Liver (tissue), 9 donors: ENCODE data around the gene TREX2. TPM values are rescaled to one million over a fixed set of nuclear protein-coding genes. Genes with fewer than 3 reads are reported as not detected.

ENCODE experiments used
- DNase-seq: peaks from one replicate; pipeline ENCODE4 v3.0.0-alpha.2; 2017; ENCODE audit warnings: low spot score
- H3K27ac ChIP-seq, 2 donors: one replicate each; pipeline ENCODE4 v1.7.0; 2013; ENCODE audit warnings: inconsistent platforms in 2 of 2, low read length in 2 of 2, control low read depth in 1 of 2, low read depth in 1 of 2, mild to moderate bottlenecking in 1 of 2
- H3K27me3 ChIP-seq, 4 donors: one replicate each; pipeline versions ENCODE4 v1.6.1 to v1.7.0; 2013; ENCODE audit warnings: low read length in 3 of 4, inconsistent platforms in 1 of 4, mild to moderate bottlenecking in 1 of 4, moderate library complexity in 1 of 4; ENCODE audit not compliant: control insufficient read depth in 4 of 4, insufficient read depth in 4 of 4
- H3K36me3 ChIP-seq, 4 donors: one replicate each; pipeline versions ENCODE4 v1.6.1 to v1.7.0; 2013; ENCODE audit warnings: low read length in 3 of 4, mild to moderate bottlenecking in 3 of 4, low read depth in 1 of 4, moderate library complexity in 1 of 4; ENCODE audit not compliant: control insufficient read depth in 4 of 4, insufficient read depth in 3 of 4
- H3K4me1 ChIP-seq, 4 donors: one replicate each; pipeline versions ENCODE4 v1.6.1 to v1.7.0; 2013; ENCODE audit warnings: low read length in 3 of 4, mild to moderate bottlenecking in 3 of 4, moderate library complexity in 1 of 4; ENCODE audit not compliant: control insufficient read depth in 4 of 4, insufficient read depth in 4 of 4
- H3K4me3 ChIP-seq, 3 donors: one replicate each; pipeline versions ENCODE4 v1.6.1 to v1.7.0; 2013; ENCODE audit warnings: low read length in 3 of 3, control low read depth in 1 of 3, low read depth in 1 of 3, mild to moderate bottlenecking in 1 of 3
- H3K9ac ChIP-seq, 2 donors: one replicate each; pipeline ENCODE4 v1.7.0; 2013; ENCODE audit warnings: low read length in 2 of 2, mild to moderate bottlenecking in 2 of 2, moderate library complexity in 2 of 2, control low read depth in 1 of 2, low read depth in 1 of 2
- H3K9me3 ChIP-seq, 4 donors: one replicate each; pipeline versions ENCODE4 v1.6.1 to v1.7.0; 2013; ENCODE audit warnings: low read length in 3 of 4; ENCODE audit not compliant: control insufficient read depth in 4 of 4
- ATF3 ChIP-seq: IDR thresholded peaks from 2 replicates; pipeline ENCODE4 v1.6.1; 2016; ENCODE audit warnings: antibody characterized with exemption
- CTCF ChIP-seq: fragments of 150-350 bp; IDR thresholded peaks from 2 replicates; pipeline ENCODE4 v1.5.1; 2017; ENCODE audit warnings: improper control_type of control experiment, low read depth, low read length; ENCODE audit not compliant: missing input control
- EGR1 ChIP-seq, 2 donors: IDR thresholded peaks; 2 replicates each; pipeline ENCODE4 v1.6.1; 2016 to 2018; ENCODE audit warnings: antibody characterized with exemption in 2 of 2, low read depth in 2 of 2
- FOXA1 ChIP-seq: IDR thresholded peaks from 2 replicates; pipeline ENCODE4 v1.6.1; 2016; ENCODE audit warnings: antibody characterized with exemption
- GABPA ChIP-seq, 2 donors: IDR thresholded peaks in 1 of 2; conservative IDR thresholded peaks in 1 of 2; 2 replicates each; pipeline ENCODE4 v1.6.1; 2016; ENCODE audit warnings: antibody characterized with exemption in 2 of 2, mild to moderate bottlenecking in 1 of 2, moderate library complexity in 1 of 2
- HNF4A ChIP-seq, 2 donors: conservative IDR thresholded peaks; 2 replicates each; pipeline ENCODE4 v1.6.1; 2016; ENCODE audit warnings: antibody characterized with exemption in 2 of 2, mild to moderate bottlenecking in 2 of 2
- JUND ChIP-seq, 2 donors: IDR thresholded peaks; 2 replicates each; pipeline ENCODE4 v1.6.1; 2016; ENCODE audit warnings: antibody characterized with exemption in 2 of 2
- MAX ChIP-seq: IDR thresholded peaks from 2 replicates; pipeline ENCODE4 v1.6.1; 2016; ENCODE audit warnings: antibody characterized with exemption
- NR2F2 ChIP-seq: IDR thresholded peaks from 2 replicates; pipeline ENCODE4 v1.6.1; 2016; ENCODE audit warnings: antibody characterized with exemption
- RAD21 ChIP-seq, 2 donors: IDR thresholded peaks; 2 replicates each; pipeline ENCODE4 v1.6.1; 2016; ENCODE audit warnings: antibody characterized with exemption in 2 of 2, mild to moderate bottlenecking in 2 of 2
- RXRA ChIP-seq, 2 donors: IDR thresholded peaks; 2 replicates each; pipeline ENCODE4 v1.6.1; 2017 to 2018; ENCODE audit warnings: antibody characterized with exemption in 2 of 2, mild to moderate bottlenecking in 1 of 2
- SP1 ChIP-seq: IDR thresholded peaks from 2 replicates; pipeline ENCODE4 v1.6.1; 2018; ENCODE audit warnings: antibody characterized with exemption, mild to moderate bottlenecking
- TAF1 ChIP-seq: conservative IDR thresholded peaks from 2 replicates; pipeline ENCODE4 v1.6.1; 2016; ENCODE audit warnings: antibody characterized with exemption, mild to moderate bottlenecking
- YY1 ChIP-seq: IDR thresholded peaks from 2 replicates; pipeline ENCODE4 v1.6.1; 2016; ENCODE audit warnings: antibody characterized with exemption, mild to moderate bottlenecking
- ZBTB33 ChIP-seq: IDR thresholded peaks from 2 replicates; pipeline ENCODE4 v1.6.1; 2016; ENCODE audit warnings: antibody characterized with exemption
- WGBS: extraction: QIAGEN DNeasy Blood & Tissue Kit; methylation state at CpG from one replicate; pipeline ENCODE4 v1.1.7; 2013; 5-methylcytosine and 5-hydroxymethylcytosine counted together
- polyA plus RNA-seq, 2 donors: library from polyadenylated mRNA; stranded (reverse) in 1 of 2; unstranded in 1 of 2; fragments of 200-250 nt in 1 of 2; fragments of >200 nt in 1 of 2; fragmentation: Nextera tagmentation in 1 of 2; extraction: Ambion mirVana in 1 of 2; gene quantifications; one replicate each; pipeline versions ENCODE4 v1.2.1 to v1.2.3, GENCODE V29; 2013 to 2015
- total RNA-seq, 2 donors: library from RNA; depleted of rRNA; stranded (reverse); fragments of >200 nt; gene quantifications; one replicate each; pipeline ENCODE4 v1.2.3, GENCODE V29; 2014
- donor health status: healthy.
- donor health status: healthy.
- donor health status: healthy.
- donor health status: healthy.
- donor health status: healthy.

The TREX2 gene
- total and polyA plus RNA-seq, 4 donors, result 0.13 to 1.3 (median 1.2) TPM; not detected in 1

- Histone ChIP-seq H3K27me3 (no peaks in the 10 kb centered on the region), H3K27ac (no peak overlapping the region), H3K4me3 (no peak overlapping the region), H3K4me1 (no peaks in the 10 kb centered on the region), H3K36me3 (no peaks in the 10 kb centered on the region), H3K9ac (no peak overlapping the region), H3K9me3 (no peaks in the 10 kb centered on the region)
- TF ChIP-seq CTCF (no peak), TAF1 (no peak), RAD21 (IDR thresholded peaks at IDR 0.05) (no peak), JUND (IDR thresholded peaks at IDR 0.05) (no peak), ZBTB33 (no peak), RXRA (IDR thresholded peaks at IDR 0.05) (no peak), FOXA1 (no peak), HNF4A (conservative IDR thresholded peaks at IDR 0.05) (no peak), ATF3 (no peak), SP1 (no peak), YY1 (no peak)
- 94% methylated on average over 8 of the region's 8 CpGs for WGBS
- DNase-seq, result no peak
Measured at GRCh38 chrX:153417637-153418036, 28.2 kb downstream of the TREX2 start.

- Histone ChIP-seq H3K36me3 (no peaks in the 10 kb centered on the region), H3K4me1 (peaks cover 0 to 3% (median under 1%) of the 10 kb centered on the region in 4 donors), H3K9me3 (no peaks in the 10 kb centered on the region), H3K27ac (no peak overlapping the region), H3K9ac (no peak overlapping the region), H3K27me3 (no peaks in the 10 kb centered on the region), H3K4me3 (no peak overlapping the region)
- TF ChIP-seq FOXA1 (no peak), TAF1 (no peak), GABPA (IDR thresholded peaks at IDR 0.05 in 1 of 2, conservative IDR thresholded peaks at IDR 0.05 in 1 of 2) (no peak), NR2F2 (no peak), MAX (no peak), ZBTB33 (no peak), HNF4A (conservative IDR thresholded peaks at IDR 0.05) (no peak), EGR1 (IDR thresholded peaks at IDR 0.05; ENCODE audit: low read depth in 2 of 2) (no peak)
- DNase-seq, result no peak
- 75% methylated on average over 12 of the region's 12 CpGs for WGBS
Measured at GRCh38 chrX:153416781-153417450, 28.9 kb downstream of the TREX2 start.
